Motor neuron (in vitro differentiated cells): ENCODE data around the gene ARHGEF10L. TPM values are rescaled to one million over a fixed set of nuclear protein-coding genes. Genes with fewer than 3 reads are reported as not detected.
A peak's percentile ranks its signal among the peaks of the same experiment; 100 is the strongest.

Experiments
- ATAC-seq, 8 experiments: fragments of 200-7000 bp; cut with Tn5 transposase; replicated peaks in 6 of 8; 2 replicates each; pipeline ENCODE4 v1.8.0; 2021; ENCODE audit warnings: mild to moderate bottlenecking in 8 of 8, moderate library complexity in 8 of 8
- H3K27ac ChIP-seq, 2 donors: fragments of 250-450 bp; sonication (Bioruptor Pico); 2 replicates each; pipeline ENCODE4 v1.9.0; 2021; ENCODE audit warnings: antibody characterized with exemption in 2 of 2, mild to moderate bottlenecking in 2 of 2, moderate library complexity in 1 of 2
- H3K4me1 ChIP-seq, 2 donors: fragments of 250-450 bp; sonication (Bioruptor Pico); replicated peaks in 1 of 2; 2 replicates each; pipeline ENCODE4 v1.6.1; 2021; ENCODE audit warnings: antibody characterized with exemption in 2 of 2, mild to moderate bottlenecking in 2 of 2, moderate library complexity in 1 of 2
- H3K4me3 ChIP-seq, 5 donors: fragments of 250-450 bp; sonication (Bioruptor Pico); 2 replicates each; pipeline ENCODE4 v1.9.0; 2021; ENCODE audit warnings: antibody characterized with exemption in 5 of 5, mild to moderate bottlenecking in 5 of 5, moderate library complexity in 4 of 5
- WGBS, 10 experiments: fragments of 450-650 bp; shearing (Covaris generic); methylation state at CpG; one replicate each; pipeline ENCODE4 v1.0.0; 2022; 5-methylcytosine and 5-hydroxymethylcytosine counted together
- in situ Hi-C, 9 experiments: fragments of 400-800 bp; cut with MboI; loops; one replicate each; pipeline ENCODE4 v1.15.0; 2021; ENCODE audit warnings: low sequenced_read_pairs in 9 of 9, low pct_unique_long_range_greater_than_20kb in 2 of 9; ENCODE audit not compliant: unreplicated experiment in 9 of 9
- total RNA-seq, 8 experiments: library from RNA; unstranded; fragments of 300-600 nt; gene quantifications; 2 replicates each; pipeline versions ENCODE4 v1.2.3 to v1.2.4, GENCODE V29; 2022

ARHGEF10L gene
- total RNA-seq, 8 experiments from 2014 or later = 2.5 to 41.4 (median 26.1) TPM

- no peak for ATAC-seq
- no peak overlapping the region for H3K4me3 ChIP-seq
- H3K27ac ChIP-seq = no peak overlapping the region
- H3K4me1 ChIP-seq = peaks cover 11 to 15% of the 10 kb centered on the region in 2 donors
- WGBS, 10 experiments = 75 to 100% (median 96%) methylated on average over 2 to 12 of the region's 13 CpGs; no CpG with 5 or more reads in 1 of the 10 experiments
- in situ Hi-C loops = loop anchor here in 5 of 9 experiments (10.0 to 25.0 kb wide), 4 partner anchors 255 to 905 kb away; partner anchors contain the start of gene IGSF21 (in 3 of the 5)
Measured at GRCh38 chr1:17657436-17657835, 117.9 kb downstream of the ARHGEF10L start.

DNA sequence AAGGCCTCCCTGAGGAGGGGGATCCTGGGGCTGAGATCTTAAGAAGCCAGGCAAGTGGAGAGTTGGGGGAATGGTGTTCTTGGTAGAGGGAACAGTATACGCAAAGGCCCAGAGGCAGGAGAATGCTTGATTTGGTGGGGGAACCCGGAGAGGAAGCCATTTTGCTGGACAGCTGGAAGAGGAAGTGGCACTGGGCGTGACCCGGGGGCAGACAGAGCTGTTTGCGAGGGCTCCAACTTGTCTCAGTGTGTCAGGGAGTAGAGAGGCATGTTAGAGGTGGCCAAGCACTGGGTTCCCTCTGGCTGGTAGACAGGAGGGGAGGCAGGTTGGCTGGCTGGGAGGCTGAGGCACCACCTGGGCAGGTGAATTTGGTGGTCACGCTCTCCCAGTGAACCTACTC is 119.3 kb downstream of the ARHGEF10L start:
- in situ Hi-C loops = loop anchor here in 5 of 9 experiments (10.0 to 25.0 kb wide), 4 partner anchors 253 to 903 kb away; partner anchors contain the start of gene IGSF21 (in 3 of the 5)
- H3K27ac ChIP-seq = no peak overlapping the region
- H3K4me3 ChIP-seq = no peak overlapping the region
- 75 to 100% (median 93%) methylated on average over 1 to 5 of the region's 6 CpGs; no CpG with 5 or more reads in 3 of the 10 experiments for WGBS, 10 experiments
- H3K4me1 ChIP-seq = peaks cover 0 to 5% of the 10 kb centered on the region in 2 donors
- no peak for ATAC-seq

GRCh38 chr1:17661546-17662157 is 122.2 kb downstream of the ARHGEF10L start:
- Histone ChIP-seq H3K27ac (no peak overlapping the region), H3K4me1 (no peaks in the 10 kb centered on the region), H3K4me3 (no peak overlapping the region)
- in situ Hi-C loops = loop anchor here in 4 of 9 experiments (10.0 to 25.0 kb wide), 4 partner anchors 173 to 901 kb away; partner anchors contain the start of gene IGSF21 (in 2 of the 4)
- WGBS, 10 experiments = 0 to 100% (median 65%) methylated on average over 1 to 10 of the region's 15 CpGs; no CpG with 5 or more reads in 2 of the 10 experiments
- ATAC-seq = peak; percentile 54 to 88 (median 80)

GRCh38 chr1:17662296-17662695 is 122.8 kb downstream of the ARHGEF10L start:
- H3K27ac ChIP-seq = no peak overlapping the region
- no peak overlapping the region for H3K4me3 ChIP-seq
- H3K4me1 ChIP-seq = no peaks in the 10 kb centered on the region
- WGBS, 10 experiments = 93 to 100% (median 98%) methylated on average over 1 to 7 of the region's 10 CpGs; no CpG with 5 or more reads in 6 of the 10 experiments
- no peak for ATAC-seq
- in situ Hi-C loops = loop anchor here in 4 of 9 experiments (10.0 to 25.0 kb wide), 4 partner anchors 173 to 900 kb away; partner anchors contain the start of gene IGSF21 (in 2 of the 4)

DNA sequence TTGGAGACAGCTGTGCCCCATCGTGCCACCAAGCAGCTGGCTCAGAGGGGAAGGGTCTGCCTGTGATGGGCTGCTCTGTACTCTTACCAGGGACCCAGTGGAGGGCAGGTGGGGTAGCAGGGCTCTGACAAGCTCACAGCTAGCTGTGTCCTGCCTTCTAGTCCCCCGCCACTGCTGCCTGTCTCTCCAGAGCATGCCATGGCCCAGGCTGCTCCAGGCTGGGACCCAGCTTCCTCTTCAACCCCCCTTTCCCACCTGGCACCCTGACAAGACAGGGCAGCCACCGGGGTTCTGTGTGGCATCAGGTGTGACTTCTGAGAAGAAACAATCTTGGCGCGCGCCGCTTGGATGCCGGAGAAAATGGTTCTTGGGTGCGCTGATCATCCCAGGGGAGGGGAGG is 123.3 kb downstream of the ARHGEF10L start:
- ATAC-seq = no peak
- in situ Hi-C loops = loop anchor here in 4 of 9 experiments (10.0 to 25.0 kb wide), 4 partner anchors 172 to 900 kb away; partner anchors contain the start of gene IGSF21 (in 2 of the 4)
- no peak overlapping the region for H3K4me3 ChIP-seq
- H3K27ac ChIP-seq = no peak overlapping the region
- H3K4me1 ChIP-seq = no peaks in the 10 kb centered on the region
- WGBS, 10 experiments = 40 to 100% (median 95%) methylated on average over 1 to 7 of the region's 9 CpGs; no CpG with 5 or more reads in 6 of the 10 experiments

DNA sequence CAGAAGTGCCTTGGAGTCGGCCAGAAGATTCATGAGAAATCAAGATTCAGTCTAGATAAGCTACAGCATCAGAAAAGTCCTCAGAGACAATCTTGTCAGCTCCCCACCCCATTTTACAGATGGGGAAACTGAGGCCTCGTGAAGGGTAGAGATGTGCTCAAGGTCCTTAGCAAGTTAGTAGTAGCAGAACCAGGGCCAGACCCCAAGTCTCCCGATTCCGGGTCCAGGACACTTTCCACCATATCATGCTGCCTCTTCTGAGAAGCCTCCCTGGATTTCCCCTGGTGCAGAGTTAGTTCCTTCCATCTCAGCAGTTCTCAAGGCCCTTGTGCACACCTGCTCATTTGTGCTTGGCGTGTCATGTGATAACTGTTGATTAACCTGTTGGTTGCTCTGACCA is 124.1 kb downstream of the ARHGEF10L start:
- 40 to 95% (median 81%) methylated on average over 1 to 5 of the region's 5 CpGs; no CpG with 5 or more reads in 2 of the 10 experiments for WGBS, 10 experiments
- Histone ChIP-seq H3K4me3 (no peak overlapping the region), H3K4me1 (peaks cover 0 to 6% of the 10 kb centered on the region in 2 donors), H3K27ac (no peak overlapping the region)
- in situ Hi-C loops = loop anchor here in 4 of 9 experiments (10.0 to 25.0 kb wide), 4 partner anchors 171 to 899 kb away; partner anchors contain the start of gene IGSF21 (in 2 of the 4)
- ATAC-seq = no peak

- no peak for ATAC-seq
- in situ Hi-C loops = loop anchor here in 4 of 9 experiments (10.0 to 25.0 kb wide), 4 partner anchors 170 to 898 kb away; partner anchors contain the start of gene IGSF21 (in 2 of the 4)
- WGBS, 10 experiments = 87 to 100% methylated on average over 1 to 3 of the region's 11 CpGs; no CpG with 5 or more reads in 8 of the 10 experiments
- Histone ChIP-seq H3K4me1 (peaks cover 0 to 9% of the 10 kb centered on the region in 2 donors), H3K27ac (no peak overlapping the region), H3K4me3 (no peak overlapping the region)
Measured at GRCh38 chr1:17664322-17664721, 124.8 kb downstream of the ARHGEF10L start.

DNA sequence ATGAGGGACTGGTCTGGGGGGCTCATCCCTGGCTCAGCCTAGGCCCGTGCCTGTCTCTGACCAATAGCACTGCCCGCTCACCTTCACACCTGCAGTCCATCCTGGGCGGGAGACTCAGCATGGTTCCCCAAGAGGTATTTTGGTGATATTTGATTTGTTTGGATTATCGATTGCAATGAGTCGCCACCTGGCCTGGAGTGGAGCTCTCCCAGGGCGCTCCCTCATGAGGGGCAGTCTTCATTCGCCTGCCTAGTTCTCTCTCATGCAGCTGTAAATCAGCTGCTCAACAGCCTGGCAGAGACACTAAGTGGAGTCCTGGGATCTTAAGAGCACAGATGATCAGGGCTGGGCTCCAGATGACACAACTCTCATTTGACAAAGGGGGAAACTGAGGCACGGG is 125.6 kb downstream of the ARHGEF10L start:
- Histone ChIP-seq H3K4me1 (peaks cover 0 to 13% of the 10 kb centered on the region in 2 donors), H3K4me3 (no peak overlapping the region), H3K27ac (no peak overlapping the region)
- WGBS, 10 experiments = 90 to 100% (median 100%) methylated on average over 1 to 7 of the region's 8 CpGs; no CpG with 5 or more reads in 3 of the 10 experiments
- ATAC-seq = no peak
- in situ Hi-C loops = loop anchor here in 4 of 9 experiments (10.0 to 25.0 kb wide), 4 partner anchors 170 to 897 kb away; partner anchors contain the start of gene IGSF21 (in 2 of the 4)

DNA sequence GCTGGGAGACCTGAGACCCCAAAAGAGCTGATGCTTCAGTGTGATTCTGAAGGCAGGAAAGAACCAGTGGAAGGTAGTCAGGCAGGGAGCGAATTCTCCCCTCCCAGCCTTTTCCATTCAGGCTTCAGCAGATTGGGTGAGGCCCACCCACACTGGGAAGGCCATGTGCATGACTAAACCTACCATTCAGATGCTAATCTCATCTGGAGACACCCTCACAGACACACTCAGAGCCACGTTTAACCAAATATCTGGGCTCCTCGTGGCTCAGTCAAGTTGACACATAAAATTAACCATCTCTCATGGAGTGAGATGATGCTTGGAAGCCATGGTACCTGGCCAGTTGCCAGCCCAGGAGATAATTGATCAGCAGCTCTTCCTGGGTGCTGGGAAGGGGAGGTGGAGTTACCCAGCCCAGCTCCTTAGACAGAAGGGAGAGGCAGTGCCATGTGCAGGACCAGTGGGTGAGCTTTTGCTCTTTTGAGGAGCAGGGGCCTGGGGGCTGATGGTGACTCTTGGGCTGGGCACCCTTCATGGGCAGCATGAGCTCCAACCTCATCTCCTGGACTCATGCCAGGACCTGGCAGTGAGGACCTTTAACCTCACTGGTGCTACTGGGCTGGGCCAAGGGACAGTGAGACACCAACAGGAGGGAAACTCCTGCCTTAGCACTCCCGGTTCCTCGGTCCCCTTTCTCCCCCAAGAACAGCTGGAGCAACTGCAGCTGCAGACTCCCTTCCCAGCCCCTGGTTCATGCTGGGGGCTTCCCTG is 126.6 kb downstream of the ARHGEF10L start:
- peak in 7 of 8 experiments; percentile 18 to 75 (median 40) for ATAC-seq
- no peak overlapping the region for H3K4me3 ChIP-seq
- WGBS, 10 experiments = 7 to 70% (median 57%) methylated on average over 1 to 3 of the region's 5 CpGs; no CpG with 5 or more reads in 2 of the 10 experiments
- peaks cover 10 to 24% of the 10 kb centered on the region in 2 donors for H3K4me1 ChIP-seq
- H3K27ac ChIP-seq = no peak overlapping the region
- in situ Hi-C loops = loop anchor here in 4 of 9 experiments (10.0 to 25.0 kb wide), 4 partner anchors 169 to 896 kb away; partner anchors contain the start of gene IGSF21 (in 2 of the 4)

DNA sequence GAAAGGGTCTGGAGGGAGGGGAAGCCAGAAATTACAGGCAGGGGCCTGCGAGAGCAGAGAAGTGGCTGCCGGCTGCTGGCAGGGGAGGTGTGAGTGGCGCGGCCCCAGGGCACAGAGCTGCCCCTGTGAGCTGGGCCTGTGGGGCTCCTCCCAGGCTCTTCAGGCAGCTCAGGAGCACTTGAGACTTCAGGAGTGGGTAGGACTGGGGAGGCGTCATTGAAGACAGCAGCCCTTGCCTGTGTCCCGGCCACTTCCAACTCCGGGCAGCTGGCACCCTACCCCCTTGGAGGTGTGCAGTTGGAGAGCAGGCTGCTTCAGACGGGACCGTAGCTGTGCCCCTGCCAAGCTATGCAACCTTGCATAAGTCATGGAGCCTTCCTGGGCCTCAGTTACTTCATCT is 128.1 kb downstream of the ARHGEF10L start:
- Histone ChIP-seq H3K4me3 (no peak overlapping the region), H3K27ac (no peak overlapping the region), H3K4me1 (peaks cover 25 to 39% of the 10 kb centered on the region in 2 donors)
- in situ Hi-C loops = loop anchor here in 4 of 9 experiments (10.0 to 25.0 kb wide), 4 partner anchors 167 to 895 kb away; partner anchors contain the start of gene IGSF21 (in 2 of the 4)
- ATAC-seq = no peak
- WGBS, 10 experiments = 43 to 100% (median 100%) methylated on average over 1 to 6 of the region's 9 CpGs; no CpG with 5 or more reads in 3 of the 10 experiments

DNA sequence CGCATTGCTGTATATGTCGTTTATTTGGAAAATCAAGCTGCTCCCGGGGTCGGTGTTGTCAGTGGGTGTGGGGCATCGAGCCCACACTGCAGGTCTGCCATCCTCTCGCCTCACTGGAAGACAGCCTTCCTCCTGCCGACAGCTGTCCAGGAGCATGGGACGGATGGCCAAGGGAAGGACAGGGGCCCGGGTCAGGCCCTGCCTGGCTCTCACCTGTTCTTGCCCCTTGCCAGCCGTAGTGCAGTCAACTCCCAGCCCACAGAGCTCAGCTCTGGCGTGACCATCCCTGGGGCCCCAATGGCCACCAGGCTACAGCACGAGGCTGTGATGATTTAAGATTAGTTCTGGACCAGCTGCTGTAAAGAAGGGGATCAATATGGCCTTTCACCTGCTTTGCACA is 128.7 kb downstream of the ARHGEF10L start:
- peaks cover 31 to 45% of the 10 kb centered on the region in 2 donors for H3K4me1 ChIP-seq
- H3K27ac ChIP-seq = peak overlapping the region; percentile 22 to 39
- 29 to 100% (median 87%) methylated on average over 1 to 11 of the region's 12 CpGs; no CpG with 5 or more reads in 3 of the 10 experiments for WGBS, 10 experiments
- H3K4me3 ChIP-seq = no peak overlapping the region
- no peak for ATAC-seq
- in situ Hi-C loops = loop anchor here in 4 of 9 experiments (10.0 to 25.0 kb wide), 4 partner anchors 167 to 894 kb away; partner anchors contain the start of gene IGSF21 (in 2 of the 4)

- in situ Hi-C loops = loop anchor here in 4 of 9 experiments (10.0 to 25.0 kb wide), 4 partner anchors 166 to 894 kb away; partner anchors contain the start of gene IGSF21 (in 2 of the 4)
- 82 to 100% (median 90%) methylated on average over 2 to 16 of the region's 20 CpGs; no CpG with 5 or more reads in 4 of the 10 experiments for WGBS, 10 experiments
- H3K4me1 ChIP-seq = peaks cover 36 to 50% of the 10 kb centered on the region in 2 donors
Measured at GRCh38 chr1:17668624-17669175, 129.2 kb downstream of the ARHGEF10L start.

More at GRCh38 chr1:17668624-17669175, 129.2 kb downstream of the ARHGEF10L start:
- Histone ChIP-seq H3K4me3 (no peak overlapping the region), H3K27ac (peak overlapping the region; percentile 22 to 39)
- ATAC-seq = no peak
